Activated CD4-positive, alpha-beta T cell treated with anti-CD3 and anti-CD28 coated beads for 4 hours (primary cell): ENCODE results near the gene ZCCHC2.

Source experiments
- DNase-seq, 2 donors: peaks; one replicate each; pipeline ENCODE4 v3.0.0-alpha.2; 2020

ZCCHC2 gene

DNA sequence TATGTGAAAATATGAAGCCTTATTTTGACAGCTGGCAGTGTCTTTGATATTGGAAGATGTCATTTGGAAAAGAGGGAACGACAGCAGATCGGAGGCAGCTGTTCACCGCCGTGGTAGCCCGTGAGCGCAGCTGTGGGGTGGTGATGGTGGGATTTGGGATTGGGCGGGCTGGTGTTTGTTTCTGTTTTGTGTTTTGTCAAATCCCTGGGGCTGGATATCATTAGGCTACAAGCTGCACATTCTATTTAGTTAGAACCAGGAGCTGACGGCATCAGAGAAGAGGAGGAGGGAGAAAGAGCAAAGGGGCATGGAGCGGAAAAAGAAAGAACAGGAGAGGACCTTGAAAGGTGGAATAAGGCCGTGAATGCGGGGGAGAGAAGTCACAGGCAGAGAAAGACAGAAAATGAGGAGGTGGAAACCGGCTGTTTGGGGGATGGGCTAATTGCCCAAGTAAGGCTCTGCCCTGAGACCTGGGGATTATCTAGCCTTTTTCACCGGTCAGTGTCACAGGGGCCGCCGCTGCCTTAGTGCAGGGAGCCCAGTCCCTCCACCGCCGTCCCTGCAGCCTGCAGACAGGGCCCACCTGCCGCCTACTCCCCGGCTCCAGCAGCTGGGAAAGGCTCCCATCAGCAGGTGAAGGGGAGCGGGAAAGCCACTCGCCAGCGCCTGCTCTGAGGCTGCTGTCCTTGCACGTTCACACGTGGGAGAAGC lies 88.0 kb downstream of the ZCCHC2 start:
- no peak for DNase-seq

DNA sequence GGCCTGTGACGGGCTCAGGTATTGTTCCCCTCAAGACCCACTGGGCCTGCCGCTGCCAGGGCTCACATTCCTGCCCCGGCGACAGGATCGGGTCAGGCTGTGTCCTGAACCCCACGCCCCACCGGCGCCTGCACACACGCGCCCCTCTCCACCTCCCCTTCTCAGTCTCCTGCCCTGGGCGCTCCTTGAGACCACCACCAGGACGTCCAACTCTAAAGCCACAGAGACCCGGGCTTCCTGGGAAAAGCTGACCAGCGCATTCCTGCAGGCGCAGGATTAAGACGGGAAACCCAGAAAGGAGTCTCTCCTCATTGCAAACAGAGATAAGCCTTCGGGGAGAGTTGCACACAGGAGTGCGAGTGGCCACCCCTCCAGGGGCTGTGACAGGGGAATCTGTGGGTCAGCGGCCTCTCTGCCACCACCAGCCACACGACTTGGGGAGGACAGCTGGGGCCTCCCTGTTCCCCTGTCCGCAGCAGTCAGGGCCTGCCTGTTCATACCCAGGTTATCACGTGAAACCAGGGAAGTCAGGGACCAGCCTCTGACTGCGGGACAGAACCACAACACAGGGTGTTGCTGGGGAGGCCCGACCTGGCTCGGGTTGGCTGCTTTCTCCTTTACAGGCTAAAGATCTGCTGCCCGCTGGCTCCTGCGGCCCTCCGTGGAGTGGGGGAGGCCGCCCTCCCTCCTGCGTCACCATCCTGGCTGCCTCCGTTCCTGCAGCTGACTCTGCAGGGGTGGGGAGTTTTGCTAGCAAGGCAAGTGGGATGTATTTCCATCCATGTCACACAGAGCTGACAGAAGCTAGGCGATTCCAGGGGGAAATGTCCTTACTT lies 88.8 kb downstream of the ZCCHC2 start:
- no peak for DNase-seq

DNA sequence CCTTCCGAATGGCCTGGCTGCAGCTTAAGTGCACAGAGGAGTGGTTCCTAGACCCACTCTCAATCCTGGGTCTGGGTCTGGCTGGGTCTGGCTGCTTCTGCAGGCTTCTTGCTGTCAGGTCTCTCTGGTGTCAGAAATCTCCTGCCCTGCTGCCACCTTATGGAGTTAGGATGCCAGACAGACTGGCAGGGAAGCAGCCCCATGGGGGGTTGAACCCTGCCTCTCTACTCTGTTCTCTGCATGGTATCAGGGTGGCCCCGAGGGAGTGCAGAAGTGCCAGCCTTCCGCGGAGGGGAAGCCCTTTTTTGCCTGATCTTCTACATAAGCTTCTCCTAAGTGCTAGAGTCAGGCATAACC lies 89.4 kb downstream of the ZCCHC2 start:
- no peak for DNase-seq

DNA sequence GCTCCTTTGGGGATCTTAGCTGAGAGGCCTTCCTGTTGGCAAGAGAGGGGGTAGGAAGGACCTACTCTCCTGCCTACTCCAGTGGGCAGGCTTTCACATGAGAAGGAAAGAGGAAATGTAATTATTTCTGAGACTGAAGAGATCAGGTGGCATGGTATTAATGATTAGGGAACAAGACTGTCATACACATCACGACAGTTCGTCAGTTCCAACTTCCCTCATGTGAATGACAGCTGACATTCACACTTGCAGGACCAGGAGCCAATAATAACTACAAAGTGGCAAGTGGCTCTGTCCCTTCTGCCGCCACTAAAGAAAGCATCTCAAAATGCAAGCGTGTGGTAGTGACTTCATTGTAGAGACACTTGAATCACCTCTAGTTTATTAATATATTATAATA lies 90.0 kb downstream of the ZCCHC2 start:
- DNase-seq, result no peak

DNA sequence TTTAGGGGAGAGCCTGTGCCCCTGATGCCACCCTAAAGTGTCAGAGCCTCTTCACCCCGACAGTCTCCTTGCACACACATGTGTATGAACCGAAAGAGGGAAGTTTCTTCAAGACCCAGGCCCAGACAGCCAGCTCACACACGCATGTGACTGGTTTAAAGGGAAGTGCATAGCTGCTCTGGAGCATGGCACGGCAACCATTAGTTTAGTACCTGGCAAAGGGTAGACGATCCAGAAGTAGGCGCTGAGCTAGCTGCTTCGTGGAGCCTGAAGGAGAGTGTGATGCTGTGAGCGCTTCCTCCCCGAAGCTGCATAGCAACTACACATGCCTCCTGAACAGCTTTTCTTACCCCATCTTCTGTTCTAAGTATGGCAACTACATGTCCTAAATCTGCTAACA lies 91.7 kb downstream of the ZCCHC2 start:
- no peak for DNase-seq

DNA sequence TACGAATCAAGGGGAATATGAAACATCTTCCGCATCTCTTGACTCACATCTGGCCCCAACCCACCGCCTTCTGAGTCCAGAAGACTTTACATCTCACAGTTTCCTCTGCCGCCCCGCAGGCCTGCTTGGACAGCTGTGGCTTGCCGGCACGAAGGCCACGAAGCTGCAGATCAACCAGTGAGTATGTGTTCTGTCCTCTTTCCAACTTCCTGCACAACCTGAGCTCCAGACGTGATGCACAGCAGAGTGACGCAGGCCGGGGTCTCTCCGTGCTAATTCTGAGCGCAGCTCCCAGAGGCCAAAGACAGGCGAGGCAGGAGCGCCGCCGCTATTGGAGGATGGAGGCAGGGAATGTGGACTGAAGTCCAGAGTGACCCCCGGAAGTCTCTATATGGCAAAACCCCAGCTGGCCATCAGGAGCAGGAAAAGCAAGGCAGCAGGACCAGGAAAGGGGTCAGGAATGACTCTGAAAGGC lies 93.5 kb downstream of the ZCCHC2 start:
- no peak for DNase-seq

DNA sequence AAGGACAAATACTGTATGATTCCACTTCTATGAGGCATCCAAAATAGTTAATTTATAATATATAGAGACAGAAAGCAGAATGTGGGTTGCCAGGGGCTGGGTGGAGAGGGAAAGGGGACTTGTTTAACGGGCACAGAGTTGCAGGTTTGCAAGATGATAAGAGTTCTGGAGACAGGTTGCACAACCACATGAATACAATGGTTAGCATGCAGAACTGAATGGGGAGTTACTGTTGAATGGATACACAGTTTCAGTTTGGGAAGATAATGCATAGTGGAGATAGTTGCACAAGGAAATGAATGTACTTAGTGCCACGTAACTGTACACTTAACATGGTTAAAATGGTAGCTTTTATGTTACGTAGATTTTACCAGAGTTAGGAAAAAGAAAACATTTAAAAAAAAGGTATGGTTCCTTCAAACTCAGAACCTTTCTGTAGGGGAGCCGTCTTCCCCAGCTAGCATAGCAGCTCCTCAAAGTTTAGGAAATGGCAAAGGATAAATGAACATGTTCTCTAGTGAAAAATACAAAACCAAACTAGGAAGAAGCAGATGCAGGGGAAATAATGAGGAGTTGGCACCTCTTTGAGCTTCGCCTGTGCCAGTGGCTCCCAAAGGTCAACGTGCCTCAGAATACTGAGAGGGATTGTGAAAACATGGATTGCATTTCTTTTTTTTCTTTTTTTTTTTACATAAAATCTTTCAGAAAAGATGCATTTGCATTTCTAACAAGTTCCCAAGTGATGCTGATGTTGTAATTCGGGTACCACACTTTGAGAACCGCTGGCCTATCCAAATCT lies 95.2 kb downstream of the ZCCHC2 start:
- no peak for DNase-seq

DNA sequence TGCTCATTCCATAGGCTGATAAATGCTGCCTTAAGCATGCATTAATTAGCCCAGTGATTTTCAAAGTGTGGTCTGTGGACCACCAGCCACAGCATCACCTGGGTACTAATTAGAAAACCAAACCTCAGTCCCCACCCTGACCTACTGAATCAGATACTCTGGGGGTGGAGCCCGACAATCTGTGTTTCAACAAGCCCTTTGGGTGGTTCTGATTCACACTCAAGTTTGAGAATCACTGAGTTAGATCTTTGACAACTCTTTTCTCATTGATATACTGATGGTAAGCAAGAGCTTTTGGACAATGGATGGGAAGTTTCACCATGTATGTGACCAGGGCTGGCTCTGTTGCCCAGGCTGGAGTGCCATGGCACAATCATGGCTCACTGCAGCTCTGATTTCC lies 95.9 kb downstream of the ZCCHC2 start:
- DNase-seq, result no peak

DNA sequence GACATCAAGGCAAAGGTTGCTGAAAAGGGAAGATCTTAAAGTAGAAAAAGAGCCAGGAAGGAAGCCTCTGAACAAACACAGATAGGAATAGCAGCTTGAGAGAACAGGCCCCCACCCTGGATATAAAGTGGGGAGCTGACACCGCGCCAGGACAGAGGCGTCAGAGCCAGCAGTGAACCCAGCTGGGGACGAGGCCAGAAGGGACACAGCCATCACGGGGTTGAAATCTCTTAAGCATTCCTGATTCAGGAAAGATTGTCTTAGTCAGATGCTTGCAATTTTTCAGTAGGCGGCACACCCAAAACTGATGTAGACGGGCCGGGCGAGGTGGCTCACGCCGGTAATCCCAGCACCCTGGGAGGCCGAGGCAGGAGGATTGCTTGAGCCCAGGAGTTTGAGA lies 98.7 kb downstream of the ZCCHC2 start:
- DNase-seq, result no peak

DNA sequence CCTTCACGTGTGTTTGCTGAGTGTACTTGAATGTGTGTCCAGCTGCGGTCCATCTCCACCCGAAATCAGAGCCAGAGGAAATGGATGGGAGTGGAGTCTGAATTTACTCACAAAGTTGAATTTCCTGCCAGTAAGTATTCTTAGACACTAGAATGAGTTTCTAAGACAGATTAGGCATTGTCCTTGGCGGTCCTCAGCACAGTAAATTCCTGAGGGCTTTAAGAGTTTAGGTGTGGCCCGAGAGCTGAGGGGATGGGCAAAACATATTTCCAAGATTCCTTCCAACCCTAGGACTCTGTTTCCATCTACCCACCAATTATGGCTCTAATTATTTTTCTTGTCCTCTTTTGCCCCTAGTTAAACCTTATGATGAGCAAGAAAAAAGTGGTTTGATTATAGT lies 102.2 kb downstream of the ZCCHC2 start:
- DNase-seq, result no peak
